ENCODE results near the gene FTO.

FTO gene

DNA sequence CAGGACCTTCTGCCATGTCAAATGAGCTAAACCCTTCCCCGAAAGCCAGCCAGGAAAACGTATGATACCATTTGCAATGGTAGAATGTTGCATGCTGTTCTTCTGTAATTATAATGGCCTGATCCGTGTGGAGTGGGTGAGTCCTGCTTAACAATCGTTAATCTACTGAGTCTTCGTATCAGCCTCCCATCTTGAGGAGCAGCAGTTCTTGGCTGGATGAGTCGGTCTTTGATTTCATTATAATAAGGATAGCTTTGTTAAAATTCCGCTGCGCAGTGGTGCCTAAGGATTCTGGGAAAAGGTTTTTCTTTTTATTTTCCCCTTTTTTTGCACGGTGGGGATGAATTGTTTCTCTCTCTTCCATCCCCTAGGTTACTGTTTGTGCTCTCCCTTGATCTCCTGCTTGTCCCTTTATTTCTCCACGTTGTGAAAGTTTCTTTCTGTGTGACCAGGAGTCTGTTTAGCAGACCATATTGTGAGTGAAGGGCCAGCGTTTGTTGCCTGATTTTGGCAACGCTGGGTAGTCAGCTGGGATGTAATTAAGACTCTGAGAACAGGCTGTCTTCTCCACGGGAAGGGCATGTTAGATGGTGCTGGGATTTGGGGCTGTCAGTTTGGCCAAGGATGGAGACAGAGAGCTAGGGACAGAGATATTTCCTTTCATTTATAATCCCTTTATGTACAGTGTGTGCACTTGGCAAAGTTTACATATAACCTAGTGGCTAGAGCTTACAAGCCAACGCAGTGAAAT is 263.0 kb downstream of the FTO start:
- no peak for DNase-seq (ENCODE audit: low spot score)

DNA sequence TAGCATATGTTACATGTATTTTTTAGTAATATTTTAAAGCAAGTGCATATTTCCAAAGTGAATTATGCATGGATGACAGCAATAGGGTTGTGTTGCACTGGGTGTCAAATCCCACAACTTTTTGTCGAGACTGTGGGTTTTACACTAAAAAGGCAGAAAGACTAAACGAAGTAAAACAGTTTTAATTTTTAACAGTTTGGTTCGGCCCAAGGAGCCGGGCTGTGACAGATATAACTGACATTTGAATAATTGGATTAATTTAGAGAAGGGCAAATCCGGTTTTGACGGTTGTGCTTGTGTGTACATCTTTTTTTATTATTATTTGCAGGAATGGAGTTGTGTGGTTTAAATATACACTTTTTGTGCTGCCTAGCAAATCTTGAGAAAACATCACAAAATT is 263.6 kb downstream of the FTO start:
- no peak for DNase-seq (ENCODE audit: low spot score)

DNA sequence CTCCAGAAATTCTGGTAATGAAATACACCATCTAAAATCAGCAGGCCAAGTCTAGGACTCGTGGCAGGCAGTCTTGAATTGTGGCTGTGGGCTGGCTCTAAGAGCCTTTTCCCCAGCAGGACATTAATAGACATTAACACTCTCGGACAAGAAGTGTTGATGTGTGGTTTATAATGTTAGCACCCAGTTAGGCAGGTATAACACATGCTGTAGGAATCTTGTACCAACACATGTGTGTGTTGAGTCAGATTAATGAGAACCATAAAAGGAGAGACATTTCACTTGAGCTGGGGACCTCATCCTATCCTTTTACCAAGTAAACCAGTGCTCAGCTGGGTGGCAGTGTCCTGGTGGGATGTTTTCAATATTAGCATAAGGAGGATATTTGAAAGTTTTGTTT is 264.5 kb downstream of the FTO start:
- DNase-seq (ENCODE audit: low spot score), result peak; percentile 19

DNA sequence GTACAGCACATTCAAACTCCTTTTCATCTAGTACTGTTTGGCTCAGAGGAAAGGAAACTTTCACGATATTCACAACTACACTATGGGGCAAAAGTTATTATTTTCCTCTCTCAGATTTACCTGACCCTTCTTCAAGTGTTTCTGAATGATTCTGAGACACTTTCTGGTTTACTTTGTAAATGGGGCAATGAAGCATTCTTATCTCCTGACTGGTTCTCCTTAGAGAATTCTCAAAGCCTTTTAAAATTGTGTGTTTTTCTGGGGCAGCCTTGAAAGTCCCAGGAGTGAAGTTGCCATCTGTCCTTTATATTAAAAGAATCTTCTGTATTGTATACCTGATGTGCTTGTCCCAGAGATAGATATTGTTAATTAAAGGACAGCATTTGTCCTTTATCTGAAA is 264.9 kb downstream of the FTO start:
- peak; percentile 31 for DNase-seq (ENCODE audit: low spot score)

DNA sequence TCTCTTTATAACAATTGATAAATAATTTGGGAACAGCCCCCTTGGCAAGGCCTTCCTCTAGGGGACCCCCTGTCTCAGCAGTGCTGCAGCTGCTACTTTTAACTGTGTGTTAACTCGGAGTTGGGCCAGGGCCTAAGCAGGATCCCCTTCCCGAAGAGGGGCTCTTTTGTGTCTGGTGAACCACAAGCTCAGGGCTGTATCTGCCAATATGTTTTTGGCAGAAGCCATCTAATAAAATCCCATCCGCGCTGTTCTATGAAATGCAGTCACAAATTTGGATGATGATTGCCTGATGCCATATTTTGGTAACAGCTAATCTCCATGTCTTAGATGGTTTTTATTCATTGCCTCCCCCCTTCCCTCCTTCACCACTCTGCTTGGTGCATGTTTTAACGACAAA is 267.7 kb downstream of the FTO start:
- DNase-seq (ENCODE audit: low spot score), result no peak

DNA sequence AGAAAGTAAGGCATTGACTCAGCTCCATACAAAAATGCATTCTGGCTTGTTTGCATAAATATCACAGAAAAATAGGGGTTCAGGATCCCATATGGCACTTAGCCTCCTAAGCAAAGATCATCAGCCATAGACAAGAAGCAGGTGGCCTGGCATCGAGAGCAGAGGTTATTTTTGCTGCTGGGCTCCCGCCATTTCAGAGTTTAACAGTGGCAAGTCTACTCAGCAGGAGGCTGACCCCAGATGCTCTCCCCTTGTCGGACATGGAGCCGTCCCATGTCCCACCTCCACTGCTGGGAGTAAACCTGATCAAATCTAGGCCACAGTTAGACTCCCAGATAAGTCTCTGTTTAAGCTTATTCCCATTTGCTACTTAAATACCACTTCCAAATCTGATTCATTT is 269.1 kb downstream of the FTO start:
- no peak for DNase-seq (ENCODE audit: low spot score)

DNA sequence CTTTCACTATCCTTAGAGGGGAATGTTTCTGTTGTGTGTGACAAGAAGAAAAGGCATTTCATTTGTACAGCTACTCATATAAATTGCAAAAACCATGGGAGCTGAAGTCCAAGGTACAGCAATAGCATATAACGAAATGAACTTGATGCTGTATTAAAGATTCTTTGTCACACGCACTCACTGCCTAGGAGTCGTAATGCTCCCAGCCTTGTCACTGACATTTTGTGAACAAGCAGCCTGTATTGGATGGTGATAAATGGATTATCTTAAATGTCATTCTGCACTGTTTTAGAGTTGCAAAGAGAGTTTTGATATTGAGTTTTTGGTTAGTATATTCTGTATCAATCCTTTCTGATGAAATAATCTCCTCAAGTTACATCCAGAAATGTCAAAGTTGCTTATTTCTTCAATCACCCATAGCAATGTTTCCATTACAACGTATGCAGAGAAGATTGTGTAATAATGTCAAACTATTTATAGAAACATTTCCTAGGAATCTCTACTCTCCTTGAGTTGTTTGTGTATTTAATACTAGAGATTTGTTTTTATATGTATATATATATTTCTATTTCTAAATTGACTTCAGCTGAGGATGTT is 270.6 kb downstream of the FTO start:
- DNase-seq (ENCODE audit: low spot score), result no peak

DNA sequence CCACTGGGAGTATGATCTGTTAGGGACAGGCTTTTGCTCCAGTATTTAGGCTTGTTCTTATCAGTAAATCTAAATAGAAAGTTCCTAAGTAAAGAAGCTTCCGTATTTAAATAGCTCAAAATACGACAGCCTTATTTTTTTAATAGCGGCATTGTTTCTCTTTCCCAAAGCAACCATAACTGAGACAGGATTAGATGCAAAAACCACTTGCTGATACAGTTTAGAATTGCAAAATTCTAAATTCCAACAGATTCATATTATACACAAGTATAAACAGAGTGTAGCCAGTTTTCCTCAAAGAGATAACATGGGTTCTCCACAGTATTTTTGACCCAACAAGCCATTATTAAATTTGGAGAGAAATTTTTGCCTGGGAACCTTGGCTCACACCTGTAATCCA is 276.7 kb downstream of the FTO start:
- DNase-seq (ENCODE audit: low spot score), result no peak

DNA sequence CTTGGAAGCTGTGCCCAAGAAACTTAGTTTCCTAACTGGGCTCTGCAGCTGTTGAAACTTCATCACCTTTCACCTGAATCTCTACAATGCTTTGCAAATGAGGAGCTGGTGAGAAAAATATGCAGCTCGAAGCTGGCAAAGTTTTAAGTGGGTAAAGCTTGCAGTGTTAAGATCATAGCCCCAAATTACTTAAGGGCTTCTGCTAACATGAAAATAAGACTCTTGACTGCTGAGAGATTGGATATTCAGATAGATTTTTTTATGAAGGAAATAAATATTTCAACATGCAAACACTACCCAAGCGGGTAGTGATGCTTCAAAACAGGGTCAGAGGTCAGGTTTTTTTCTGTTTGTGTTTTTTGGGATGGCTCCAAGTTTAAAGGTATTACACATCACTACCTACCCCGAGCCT is 278.7 kb downstream of the FTO start:
- DNase-seq (ENCODE audit: low spot score), result no peak

DNA sequence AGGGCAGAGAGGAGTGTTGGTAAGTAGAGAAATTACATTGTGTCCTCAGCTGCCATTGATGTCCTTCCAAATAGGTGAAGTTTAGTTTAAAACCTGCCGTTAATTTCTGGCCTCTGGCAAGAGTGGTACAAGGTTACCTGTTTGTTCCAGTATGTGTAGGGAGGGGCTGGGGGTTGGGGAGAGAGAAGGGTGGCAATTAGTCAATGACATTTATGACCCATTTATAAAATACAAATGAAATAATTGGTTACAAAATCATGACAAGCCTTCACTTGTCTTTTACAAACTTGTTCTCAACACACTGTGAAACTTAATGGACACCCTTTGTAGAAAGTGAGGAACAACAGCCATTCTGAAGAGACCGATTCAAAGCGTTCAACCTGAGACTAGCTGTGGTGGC is 281.0 kb downstream of the FTO start:
- no peak for DNase-seq (ENCODE audit: low spot score)

DNA sequence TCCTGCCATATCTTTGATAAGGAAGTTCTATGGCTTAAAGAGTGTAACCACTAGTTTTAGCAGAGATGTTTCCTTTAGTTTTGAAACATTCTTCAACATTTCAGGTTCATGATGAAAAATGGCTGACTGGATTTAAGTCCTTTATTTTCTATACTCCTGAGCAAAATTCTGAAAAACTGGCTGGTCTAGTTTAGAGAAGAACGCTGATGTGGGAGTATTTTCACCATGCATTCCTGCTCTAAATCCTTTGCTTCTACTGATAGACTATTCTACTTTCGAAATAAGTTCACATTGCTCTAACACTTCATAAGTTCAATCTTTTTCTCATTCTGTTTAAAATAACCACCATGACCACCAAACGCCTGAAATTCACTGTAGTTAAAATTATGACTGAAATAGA is 281.9 kb downstream of the FTO start:
- DNase-seq (ENCODE audit: low spot score), result no peak

DNA sequence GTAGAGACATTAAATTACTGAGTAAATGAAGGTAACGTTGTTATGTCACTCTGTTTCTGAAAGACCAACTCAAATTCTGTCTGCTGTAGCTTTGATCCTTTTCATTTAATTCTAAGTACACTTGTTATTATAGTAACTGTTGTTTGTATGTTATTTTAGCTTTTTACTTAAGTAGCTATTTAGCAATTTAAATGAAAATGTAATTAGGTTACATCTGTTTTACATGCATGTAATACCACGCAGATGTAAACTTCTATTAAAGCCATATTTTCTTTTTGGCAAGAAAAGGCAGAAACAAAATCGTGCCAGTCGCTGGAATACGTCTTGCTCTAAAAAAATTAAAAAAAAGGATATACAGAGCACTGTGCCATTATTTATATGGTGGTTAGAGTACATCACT is 282.8 kb downstream of the FTO start:
- no peak for DNase-seq (ENCODE audit: low spot score)

DNA sequence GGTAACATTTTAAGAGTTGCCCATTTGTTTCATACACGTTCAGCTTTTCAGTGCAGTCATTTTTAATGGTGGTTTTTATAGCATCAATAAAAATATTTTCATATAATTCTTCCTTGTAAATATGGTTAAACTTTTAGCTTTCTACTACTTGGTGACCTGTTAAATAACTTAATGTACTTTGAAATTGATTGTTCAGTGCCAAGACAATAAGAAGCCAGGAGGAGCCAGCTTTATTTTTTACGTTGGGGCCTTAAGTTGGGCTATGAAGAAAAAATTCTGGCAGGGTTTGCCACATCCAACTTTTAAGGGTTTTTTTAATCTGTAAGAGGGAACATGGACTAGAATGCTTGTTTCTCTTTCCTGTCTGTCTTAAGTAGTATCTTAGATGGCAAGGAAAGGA is 284.2 kb downstream of the FTO start:
- no peak for DNase-seq (ENCODE audit: low spot score)

DNA sequence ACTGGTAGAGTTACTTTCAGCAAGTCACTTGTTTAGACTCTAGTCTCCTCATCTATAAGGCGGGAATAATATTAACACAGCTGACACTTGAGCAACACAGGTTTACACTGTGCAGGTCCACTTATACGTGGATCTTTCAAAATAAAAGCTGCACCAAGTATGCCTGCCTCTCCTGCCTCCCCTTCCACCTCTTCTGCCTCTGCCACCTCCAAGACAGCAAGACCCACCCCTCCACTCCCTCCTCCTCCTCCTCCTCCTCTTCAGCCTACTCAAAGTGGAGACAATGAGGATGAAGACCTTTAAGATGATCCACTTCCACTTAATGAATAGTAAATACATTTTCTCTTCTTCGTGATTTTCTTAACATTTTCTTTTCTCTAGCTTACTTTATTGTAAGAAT is 285.6 kb downstream of the FTO start:
- DNase-seq (ENCODE audit: low spot score), result no peak

DNA sequence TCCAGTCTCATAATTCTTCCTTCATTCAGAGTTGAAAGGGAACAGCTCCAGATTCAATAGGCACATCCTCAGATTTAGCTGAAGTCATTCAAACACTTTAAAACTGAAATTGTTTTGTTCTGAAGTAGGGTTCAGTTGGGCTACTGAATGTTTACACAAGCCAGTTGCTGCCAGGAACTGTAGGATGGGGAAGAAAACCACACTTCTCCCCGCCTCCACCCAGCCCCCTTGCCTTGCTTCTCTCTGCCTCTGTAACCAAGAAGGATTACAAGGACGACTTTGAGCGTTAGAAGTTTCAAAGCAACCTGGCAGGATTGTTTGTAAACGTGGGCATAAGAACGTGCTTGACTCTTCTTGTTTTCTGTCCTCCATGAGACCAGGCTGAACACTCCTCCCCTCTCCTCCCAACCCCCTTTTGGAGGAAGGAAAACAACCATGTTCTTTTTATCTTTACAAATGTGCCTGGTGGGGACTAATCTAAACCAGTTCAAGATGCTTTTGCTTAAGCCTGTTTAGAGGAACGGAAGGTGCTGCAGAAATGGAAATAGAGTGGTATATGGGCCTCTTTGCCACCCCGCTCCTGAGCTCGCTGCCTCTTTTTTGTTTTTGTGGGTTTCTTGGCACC is 287.9 kb downstream of the FTO start:
- DNase-seq (ENCODE audit: low spot score), result no peak

DNA sequence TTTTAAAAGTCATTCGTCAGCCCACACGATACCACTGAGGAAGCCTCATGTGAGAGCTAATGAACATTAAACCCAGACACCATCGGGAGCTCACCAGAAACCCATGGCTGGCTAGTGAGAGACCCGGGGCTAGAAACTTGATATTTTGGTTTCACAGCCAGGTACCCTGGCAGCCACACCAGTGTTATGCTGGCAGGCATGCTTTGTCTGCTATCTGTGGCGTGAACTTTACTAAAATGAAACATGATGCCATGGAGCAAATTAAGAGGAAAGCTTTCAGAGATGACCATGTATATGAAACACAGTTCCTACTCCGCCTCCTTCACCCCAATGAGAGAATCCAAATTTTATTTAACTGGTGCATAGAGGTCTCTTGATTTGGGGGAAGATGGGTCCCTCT is 291.4 kb downstream of the FTO start:
- no peak for DNase-seq (ENCODE audit: low spot score)

DNA sequence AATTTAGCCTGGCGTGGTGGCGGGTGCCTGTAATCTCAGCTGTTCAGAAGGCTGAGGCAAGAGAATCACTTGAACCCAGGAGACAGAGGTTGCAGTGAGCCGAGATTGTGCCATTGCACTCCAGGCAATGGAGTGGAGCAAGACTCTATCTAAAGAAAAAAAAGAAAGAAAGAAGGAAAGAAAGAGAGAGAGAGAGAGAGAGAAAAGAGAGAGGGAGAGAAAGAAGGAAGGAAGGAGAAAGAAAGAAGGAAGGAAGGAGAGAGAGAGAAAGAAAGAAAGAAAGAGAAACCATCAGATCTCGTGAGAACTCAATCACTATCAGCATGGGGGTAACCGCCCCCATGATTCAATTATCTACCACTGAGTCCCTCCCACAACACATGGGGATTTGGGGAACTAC is 293.0 kb downstream of the FTO start:
- no peak for DNase-seq (ENCODE audit: low spot score)

DNA sequence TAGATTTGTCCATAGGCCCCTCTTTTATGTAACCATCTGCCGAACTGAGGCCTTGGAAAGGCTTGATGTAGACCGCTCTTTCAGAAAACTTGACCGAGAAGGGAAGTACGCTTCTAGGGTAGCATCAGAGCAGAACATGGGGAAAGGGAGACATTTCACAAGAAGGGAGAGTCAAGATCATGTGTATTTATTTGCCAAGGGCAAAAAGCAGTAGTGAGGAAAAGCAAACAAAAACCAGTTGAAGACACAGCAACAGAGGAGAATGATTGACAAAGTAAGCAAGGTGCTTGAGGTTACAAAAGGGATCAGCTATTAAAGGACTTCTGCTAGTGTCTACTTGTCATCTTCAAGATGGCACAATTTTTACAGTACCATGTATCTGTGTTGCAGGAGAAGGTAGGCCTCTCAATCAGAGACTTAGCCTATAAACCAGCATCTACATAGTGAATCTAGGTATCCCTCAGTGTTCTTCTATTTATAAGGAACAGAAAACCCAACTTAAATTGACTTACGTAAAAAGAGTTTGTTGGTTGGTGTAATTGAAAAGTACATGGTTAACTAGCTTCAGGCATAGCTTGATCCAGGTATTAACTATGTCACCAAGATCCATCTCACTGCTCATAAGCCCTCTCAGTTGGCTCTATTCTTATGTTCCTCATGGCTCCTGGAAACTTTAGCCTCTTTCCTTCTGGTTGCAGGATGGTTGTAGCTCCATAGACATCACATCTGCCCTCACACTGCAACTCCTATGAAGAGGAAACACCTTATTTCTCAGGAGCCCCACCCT is 294.3 kb downstream of the FTO start:
- no peak for DNase-seq (ENCODE audit: low spot score)

DNA sequence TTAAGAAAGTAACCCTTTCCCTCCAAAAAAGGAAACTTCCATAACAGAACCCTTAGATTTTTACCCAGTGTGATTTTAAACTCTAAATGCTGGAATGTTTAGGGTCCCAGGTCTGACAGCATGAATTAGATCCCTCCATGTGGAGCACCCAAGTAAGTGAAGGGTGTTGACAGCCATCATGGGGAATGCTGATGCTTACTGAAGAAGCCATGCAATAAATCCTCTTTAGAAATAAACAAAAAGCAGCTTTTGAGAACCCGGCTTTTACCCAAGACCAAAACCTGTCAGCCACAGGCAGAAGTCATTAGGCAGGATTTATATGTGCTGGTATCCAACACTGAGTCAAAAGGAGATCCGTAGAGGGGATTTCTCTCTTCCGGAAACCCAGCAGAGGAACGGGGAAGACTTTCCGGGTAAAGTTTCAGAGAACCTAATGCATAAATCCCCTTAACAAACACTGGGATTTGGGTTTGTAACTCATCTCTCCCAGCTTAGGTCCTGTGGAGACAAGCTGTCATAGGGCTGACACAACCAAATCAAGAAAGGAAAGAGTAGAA is 295.1 kb downstream of the FTO start:
- DNase-seq (ENCODE audit: low spot score), result no peak

DNA sequence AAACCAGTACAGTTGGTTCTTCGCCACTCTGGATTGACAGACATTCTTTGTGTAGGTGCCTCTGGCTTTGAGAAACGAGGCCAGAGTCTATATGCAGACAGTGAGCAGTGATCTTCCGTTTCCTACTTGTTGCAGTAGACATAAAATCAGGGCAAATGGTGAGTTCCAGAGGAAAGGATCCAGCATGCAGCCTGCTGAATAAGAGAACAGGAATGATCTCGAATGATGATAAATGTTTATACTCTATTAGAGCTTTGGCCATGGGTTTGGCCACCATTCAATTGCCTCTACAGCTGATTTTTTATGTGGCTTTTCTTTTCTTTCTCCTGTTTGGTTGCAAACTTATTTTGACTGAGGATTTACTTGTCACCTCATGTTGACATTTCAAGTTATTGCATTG is 295.9 kb downstream of the FTO start:
- peak; percentile 24 for DNase-seq (ENCODE audit: low spot score)

DNA sequence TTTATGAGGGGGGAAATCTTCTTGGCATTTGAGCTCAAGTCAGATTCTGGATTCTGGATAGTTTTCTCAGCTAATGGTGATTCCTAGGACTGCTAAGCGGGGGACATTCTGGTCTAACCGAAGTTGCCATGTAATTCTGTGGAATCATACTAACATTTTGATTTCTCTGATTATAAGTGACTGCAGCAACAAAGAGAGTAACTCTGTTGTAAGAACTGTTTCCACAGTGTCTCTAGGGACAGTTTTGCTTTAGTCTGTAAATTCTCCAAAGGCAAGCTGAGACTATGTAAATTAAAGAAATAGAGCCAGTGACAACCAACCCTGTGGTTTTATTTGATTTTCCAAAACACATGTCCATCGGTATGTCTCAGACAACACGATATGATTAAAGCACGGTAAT is 296.4 kb downstream of the FTO start:
- DNase-seq (ENCODE audit: low spot score), result no peak

DNA sequence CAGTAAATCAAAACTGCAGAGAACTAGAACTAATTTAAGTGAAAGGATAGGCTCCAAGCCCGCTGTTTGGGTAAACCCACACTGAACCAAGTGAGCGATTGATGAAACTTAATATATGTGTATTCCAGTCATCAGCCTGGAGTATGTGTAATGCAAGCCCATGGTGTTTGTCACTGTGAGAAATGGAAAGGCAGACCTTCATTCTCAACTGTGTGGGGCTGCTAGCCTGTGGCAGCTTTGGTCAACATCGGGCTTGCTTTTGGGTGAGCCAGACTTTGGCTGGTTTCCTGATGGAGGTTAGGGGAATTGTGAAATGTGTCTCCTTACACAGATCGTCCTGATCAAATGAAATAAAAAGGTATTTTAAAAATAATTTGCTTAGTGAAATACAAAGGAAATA is 302.7 kb downstream of the FTO start:
- no peak for DNase-seq (ENCODE audit: low spot score)

DNA sequence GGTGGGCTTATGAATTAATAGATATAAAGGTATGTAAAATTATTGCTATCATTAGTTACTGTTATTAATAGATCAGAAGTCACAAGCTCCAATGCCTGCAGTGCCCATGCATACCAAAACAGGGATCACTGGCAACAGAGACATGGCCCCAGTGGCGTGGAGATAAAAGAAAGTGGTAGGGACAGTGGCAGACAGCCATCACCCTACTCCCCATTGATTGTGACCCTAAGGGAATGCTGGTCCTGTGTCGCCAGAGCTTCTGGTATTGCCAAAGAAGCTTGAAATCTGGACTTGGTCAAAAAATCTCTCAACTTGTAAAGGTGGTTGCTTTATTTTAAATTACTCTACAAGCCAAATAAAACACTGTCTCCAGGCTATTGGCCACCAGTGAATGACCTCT is 303.5 kb downstream of the FTO start:
- no peak for DNase-seq (ENCODE audit: low spot score)

Measured in AG08395 (cell line).